Pancreas (tissue), 10 donors: ENCODE data around the gene NDUFS4. TPM values are rescaled to one million over a fixed set of nuclear protein-coding genes. Genes with fewer than 3 reads are reported as not detected.
A peak's percentile ranks its signal among the peaks of the same experiment; 100 is the strongest.
"Not testable (repeated sequence)": the region's sequence is repeated elsewhere in the genome, so short reads cannot be mapped to it uniquely, and the experiment has no call there.

Experiments
- ATAC-seq, 4 donors: fragments of 200-7000 bp; cut with Tn5 transposase; one replicate each; pipeline versions ENCODE4 v1.8.0 to v1.9.1; 2020; ENCODE audit warnings: mild to moderate bottlenecking in 4 of 4, moderate library complexity in 4 of 4
- DNase-seq, 6 donors: peaks; one replicate each; pipeline ENCODE4 v3.0.0-alpha.2; 2020
- FAIRE-seq: peaks from 2 replicates; lab custom pipeline; 2012; peaks lifted over from hg19 to GRCh38; lab: Jason Lieb, UNC
- H3K27ac ChIP-seq, 4 donors: fragments of 200-600 bp; sonication (generic); 1 replicate in 3 of 4; 2 replicates in 1 of 4; pipeline versions ENCODE4 v1.5.0 to v1.8.0; 2020
- H3K27me3 ChIP-seq, 4 donors: fragments of 200-600 bp; one replicate each; pipeline ENCODE4 v1.8.0; 2021
- H3K36me3 ChIP-seq, 3 donors: fragments of 200-600 bp; sonication (generic) in 1 of 3; one replicate each; pipeline versions ENCODE4 v1.5.0 to v1.8.0; 2020 to 2021
- H3K4me1 ChIP-seq, 3 donors: fragments of 200-600 bp; one replicate each; pipeline ENCODE4 v1.8.0; 2021
- H3K4me3 ChIP-seq, 4 donors: fragments of 200-600 bp; sonication (generic) in 2 of 4; one replicate each; pipeline versions ENCODE4 v1.5.0 to v1.8.0; 2020 to 2021
- H3K9me3 ChIP-seq, 4 donors: fragments of 200-600 bp; one replicate each; pipeline ENCODE4 v1.8.0; 2021
- CTCF ChIP-seq, 4 donors: fragments of 200-600 bp; sonication (generic) in 3 of 4; IDR thresholded peaks; one replicate each; pipeline versions ENCODE4 v1.5.0 to v1.8.0; 2021; ENCODE audit warnings: antibody characterized with exemption in 4 of 4
- WGBS, 2 donors: extraction: QIAGEN DNeasy Blood & Tissue Kit; methylation state at CpG; one replicate each; pipeline ENCODE4 v1.1.7; 2013; 5-methylcytosine and 5-hydroxymethylcytosine counted together
- intact Hi-C, 3 donors: fragments of 100-400 bp; cut with DNase I; formaldehyde crosslinking; loops; one replicate each; pipeline versions ENCODE4 v1.11.1 to v1.14.2; 2022
- polyA plus RNA-seq, 2 donors: library from polyadenylated mRNA; stranded (reverse); fragments of 200-250 nt; gene quantifications; one replicate each; pipeline ENCODE4 v1.2.3, GENCODE V29; 2013
- total RNA-seq, 6 donors: library from RNA; stranded (reverse); fragmentation: NEBNext Ultra II Directional in 4 of 6; extraction: Animal tissue kit (Norgen Biotek cat#: 25700) in 4 of 6; gene quantifications; one replicate each; pipeline versions ENCODE4 v1.2.1 to v1.2.4, GENCODE V29; 2021 to 2023
- donor health status: healthy with polysubstance abuse.
- donor health status: DM: no; HTN: no; CAD: no; lungs with moderate emphysema.
- donor health status: DM: no; HTN: no; CAD: no.
- donor health status: control.
- donor health status: control.
- donor health status: Bipolar disorder and iron deficiency.
- donor health status: DM: yes; HTN: yes; CAD: no.
- donor health status: DM: no; HTN: no; CAD: no.
- donor health status: DM: no; HTN: no; CAD: no.
- donor health status: DM: yes; HTN: yes; CAD: no.

NDUFS4 gene
- total and polyA plus RNA-seq, 8 donors, result 17.8 to 45.4 (median 22.3) TPM

GRCh38 chr5:53681079-53681478, 120.6 kb downstream of the NDUFS4 start:
- DNase-seq (no peak), ATAC-seq (no peak), FAIRE-seq (no peak)
- Histone ChIP-seq H3K36me3 (peaks cover 0 to 11% (median 0%) of the 10 kb centered on the region in 3 donors), H3K27me3 (no peaks in the 10 kb centered on the region), H3K4me3 (no peak overlapping the region), H3K27ac (no peak overlapping the region), H3K9me3 (no peaks in the 10 kb centered on the region), H3K4me1 (no peaks in the 10 kb centered on the region)
- 98 to 100% methylated on average over 1 of the region's 1 CpG for WGBS, 2 donors
- intact Hi-C loops, result no loop called here
- no peak for TF ChIP-seq CTCF (IDR thresholded peaks at IDR 0.05)

GRCh38 chr5:53691014-53691413, 130.6 kb downstream of the NDUFS4 start:
- H3K4me3 ChIP-seq, result no peak overlapping the region
- H3K36me3 ChIP-seq, result no peaks in the 10 kb centered on the region
- H3K4me1 ChIP-seq, result no peaks in the 10 kb centered on the region
- no peak overlapping the region for H3K27ac ChIP-seq
- intact Hi-C loops, result no loop called here
- H3K9me3 ChIP-seq, result peaks cover 0 to 5% (median 0%) of the 10 kb centered on the region in 4 donors
- no peaks in the 10 kb centered on the region for H3K27me3 ChIP-seq
- DNase-seq, result no peak
- ATAC-seq, result no peak
- no peak for FAIRE-seq
- no peak for TF ChIP-seq CTCF (IDR thresholded peaks at IDR 0.05)

GRCh38 chr5:53694520-53695022, 134.1 kb downstream of the NDUFS4 start:
- intact Hi-C loops, result no loop called here
- Histone ChIP-seq H3K36me3 (no peaks in the 10 kb centered on the region), H3K4me3 (no peak overlapping the region), H3K27me3 (no peaks in the 10 kb centered on the region), H3K9me3 (peaks cover 0 to 5% (median 0%) of the 10 kb centered on the region in 4 donors), H3K4me1 (no peaks in the 10 kb centered on the region), H3K27ac (no peak overlapping the region)
- DNase-seq (no peak), FAIRE-seq (no peak), ATAC-seq (no peak)
- WGBS, 2 donors, result 83 to 91% methylated on average over 1 of the region's 1 CpG
- TF ChIP-seq CTCF (IDR thresholded peaks at IDR 0.05), result no peak

- ATAC-seq, FAIRE-seq, H3K4me1 ChIP-seq, intact Hi-C loops, H3K9me3 ChIP-seq, H3K27ac ChIP-seq, H3K4me3 ChIP-seq, DNase-seq, H3K27me3 ChIP-seq, H3K36me3 ChIP-seq: not testable (repeated sequence)
- WGBS, 2 donors, result 73 to 86% methylated on average over 1 of the region's 1 CpG
These were observed 150.0 kb downstream of the NDUFS4 start for GRCh38 chr5:53710405-53710804.

GRCh38 chr5:53712327-53712726, 151.9 kb downstream of the NDUFS4 start:
- H3K27ac ChIP-seq, result no peak overlapping the region
- no peaks in the 10 kb centered on the region for H3K27me3 ChIP-seq
- intact Hi-C loops, result no loop called here
- FAIRE-seq (no peak), ATAC-seq (no peak), DNase-seq (peak in 1 of 6 donors; percentile 21)
- no peaks in the 10 kb centered on the region for H3K36me3 ChIP-seq
- WGBS, 2 donors, result 90 to 91% methylated on average over 4 of the region's 4 CpGs
- H3K4me1 ChIP-seq, result no peaks in the 10 kb centered on the region
- TF ChIP-seq CTCF (IDR thresholded peaks at IDR 0.05), result no peak
- H3K4me3 ChIP-seq, result no peak overlapping the region
- H3K9me3 ChIP-seq, result peaks cover 0 to 5% (median 0%) of the 10 kb centered on the region in 4 donors
